Psoas muscle (tissue), 8 donors: Measurements from ENCODE around the gene UMAD1. TPM values are rescaled to one million over a fixed set of nuclear protein-coding genes. Genes with fewer than 3 reads are reported as not detected.

Experiments used
- ATAC-seq, 4 donors: fragments of 200-7000 bp; cut with Tn5 transposase; one replicate each; pipeline ENCODE4 v1.9.1; 2020; ENCODE audit warnings: moderate library complexity in 3 of 4, mild to moderate bottlenecking in 2 of 4
- DNase-seq, 2 donors: peaks; one replicate each; pipeline ENCODE4 v3.0.0-alpha.2; 2020
- H3K27ac ChIP-seq: fragments of 200-600 bp; one replicate; pipeline ENCODE4 v1.8.0; 2022
- H3K27me3 ChIP-seq, 3 donors: fragments of 200-600 bp in 1 of 3; one replicate each; pipeline versions ENCODE4 v1.6.1 to v1.8.0; 2013 to 2022; ENCODE audit warnings: low read length in 2 of 3, mild to moderate bottlenecking in 2 of 3, moderate library complexity in 1 of 3; ENCODE audit not compliant: insufficient read depth in 3 of 3
- H3K36me3 ChIP-seq, 2 donors: fragments of 200-600 bp in 1 of 2; one replicate each; pipeline versions ENCODE4 v1.6.1 to v1.8.0; 2013 to 2022; ENCODE audit warnings: low read depth in 1 of 2, mild to moderate bottlenecking in 1 of 2, moderate library complexity in 1 of 2; ENCODE audit not compliant: insufficient read depth in 1 of 2
- H3K4me1 ChIP-seq: fragments of 200-600 bp; one replicate; pipeline ENCODE4 v1.8.0; 2022
- H3K4me3 ChIP-seq: fragments of 200-600 bp; one replicate; pipeline ENCODE4 v1.8.0; 2022; ENCODE audit warnings: mild to moderate bottlenecking
- H3K9me3 ChIP-seq: fragments of 200-600 bp; one replicate; pipeline ENCODE4 v1.8.0; 2022
- WGBS, 3 donors: extraction: QIAGEN DNeasy Blood & Tissue Kit; methylation state at CpG; one replicate each; pipeline versions ENCODE4 v1.1.6 to v1.1.7; 2013; 5-methylcytosine and 5-hydroxymethylcytosine counted together
- intact Hi-C, 2 donors: fragments of 100-400 bp; cut with DNase I; formaldehyde crosslinking; loops; one replicate each; pipeline versions ENCODE4 v1.11.0 to v1.14.2; 2022
- polyA plus RNA-seq, 3 donors: library from polyadenylated mRNA; stranded (reverse); fragments of 200-250 nt; gene quantifications; one replicate each; pipeline ENCODE4 v1.2.3, GENCODE V29; 2013
- total RNA-seq, 4 donors: library from RNA; stranded (reverse); fragmentation: NEBNext Ultra II Directional in 2 of 4; extraction: Animal tissue kit (Norgen Biotek cat#: 25700) in 2 of 4; gene quantifications; one replicate each; pipeline versions ENCODE4 v1.2.1 to v1.2.4, GENCODE V29; 2021 to 2023
- TF ChIP-seq, protein P1 (sequence below): fragments of 200-600 bp; IDR thresholded peaks from one replicate; pipeline ENCODE4 v1.8.0; 2022; ENCODE audit warnings: antibody characterized with exemption
- donor health status: healthy with polysubstance abuse.
- donor health status: DM: no; HTN: no; CAD: no; lungs with moderate emphysema.
- donor health status: Bipolar disorder and iron deficiency.
- donor health status: healthy.
- donor health status: DM: yes; HTN: yes; CAD: no.
- donor health status: DM: no; HTN: no; CAD: no.
- donor health status: DM: no; HTN: no; CAD: no.
- donor health status: DM: yes; HTN: yes; CAD: no.

UMAD1 gene
- total and polyA plus RNA-seq, 7 donors, result 6.2 to 19.1 (median 12.3) TPM

DNA sequence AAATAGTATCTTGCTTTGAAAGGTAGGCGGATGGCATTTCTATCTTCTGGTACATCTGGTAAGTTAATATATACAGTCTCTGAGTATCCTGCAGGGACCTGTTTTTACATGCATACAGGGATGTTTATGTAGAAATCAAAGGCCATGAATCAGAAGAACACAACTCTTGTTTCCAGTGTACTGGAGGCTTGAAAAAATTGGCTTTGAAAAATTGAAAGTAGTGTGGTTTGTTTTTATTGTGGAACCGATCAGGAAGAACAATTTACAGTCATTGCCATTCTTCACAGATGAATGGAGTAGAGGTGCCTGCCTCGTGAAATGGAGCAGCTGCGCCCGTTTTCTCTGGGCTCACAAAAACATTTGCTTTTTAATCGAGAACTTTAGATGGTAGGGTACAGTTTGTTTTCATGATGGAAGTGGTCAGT lies 131.9 kb downstream of the UMAD1 start:
- Histone ChIP-seq H3K4me3 (no peak overlapping the region), H3K9me3 (no peaks in the 10 kb centered on the region), H3K27ac (no peak overlapping the region), H3K4me1 (no peaks in the 10 kb centered on the region), H3K27me3 (no peaks in the 10 kb centered on the region), H3K36me3 (no peaks in the 10 kb centered on the region)
- TF ChIP-seq, protein P1, sequence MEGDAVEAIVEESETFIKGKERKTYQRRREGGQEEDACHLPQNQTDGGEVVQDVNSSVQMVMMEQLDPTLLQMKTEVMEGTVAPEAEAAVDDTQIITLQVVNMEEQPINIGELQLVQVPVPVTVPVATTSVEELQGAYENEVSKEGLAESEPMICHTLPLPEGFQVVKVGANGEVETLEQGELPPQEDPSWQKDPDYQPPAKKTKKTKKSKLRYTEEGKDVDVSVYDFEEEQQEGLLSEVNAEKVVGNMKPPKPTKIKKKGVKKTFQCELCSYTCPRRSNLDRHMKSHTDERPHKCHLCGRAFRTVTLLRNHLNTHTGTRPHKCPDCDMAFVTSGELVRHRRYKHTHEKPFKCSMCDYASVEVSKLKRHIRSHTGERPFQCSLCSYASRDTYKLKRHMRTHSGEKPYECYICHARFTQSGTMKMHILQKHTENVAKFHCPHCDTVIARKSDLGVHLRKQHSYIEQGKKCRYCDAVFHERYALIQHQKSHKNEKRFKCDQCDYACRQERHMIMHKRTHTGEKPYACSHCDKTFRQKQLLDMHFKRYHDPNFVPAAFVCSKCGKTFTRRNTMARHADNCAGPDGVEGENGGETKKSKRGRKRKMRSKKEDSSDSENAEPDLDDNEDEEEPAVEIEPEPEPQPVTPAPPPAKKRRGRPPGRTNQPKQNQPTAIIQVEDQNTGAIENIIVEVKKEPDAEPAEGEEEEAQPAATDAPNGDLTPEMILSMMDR, result no peak
- no peak for ATAC-seq
- intact Hi-C loops, result no loop called here
- WGBS, 3 donors, result 43 to 46% (median 46%) methylated on average over 6 of the region's 6 CpGs
- no peak for DNase-seq

DNA sequence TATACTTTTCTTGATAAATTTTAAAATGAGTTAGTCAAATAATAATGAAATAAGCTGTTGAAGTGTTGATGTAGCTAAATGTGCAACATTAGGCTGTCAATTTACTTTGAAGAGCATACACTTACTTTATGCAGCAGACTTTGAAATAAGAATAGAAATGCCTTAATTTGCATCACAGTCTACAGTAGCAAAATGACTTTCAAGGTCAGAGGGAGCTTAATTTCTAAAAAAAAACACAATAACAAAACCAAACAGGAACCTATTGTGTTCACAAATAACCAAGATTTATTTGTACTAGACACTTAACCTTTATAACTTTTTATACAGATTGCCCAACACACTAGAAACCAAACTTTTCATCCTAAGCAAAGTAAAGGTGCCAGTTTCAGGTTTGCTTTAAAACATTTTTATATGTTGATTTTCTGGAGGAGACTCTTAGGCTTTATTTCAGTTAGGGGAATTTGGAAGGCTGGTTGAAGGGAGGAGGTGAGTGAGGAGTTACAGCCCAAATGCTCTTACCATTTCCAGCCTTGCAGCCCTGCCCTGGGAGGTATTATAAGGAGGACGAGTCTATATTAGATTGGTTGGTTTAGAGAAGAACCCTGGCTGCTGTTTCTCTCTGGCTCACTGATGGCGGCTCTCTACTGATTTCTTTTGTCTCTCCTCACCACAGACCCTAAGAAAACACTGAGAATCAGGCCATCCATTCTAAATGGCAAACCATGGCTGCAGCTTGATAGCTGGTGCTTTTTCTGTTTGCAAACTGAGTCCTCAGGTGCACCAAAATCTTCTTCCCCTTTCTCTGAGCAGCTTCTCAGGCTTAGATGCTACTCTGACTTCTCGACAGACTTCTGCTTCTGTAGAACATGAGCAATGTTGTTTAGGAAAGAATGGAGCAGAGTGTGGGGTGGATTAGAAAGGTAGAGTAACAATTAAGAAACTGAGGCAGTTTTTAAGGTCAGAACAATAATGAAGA lies 133.1 kb downstream of the UMAD1 start:
- Histone ChIP-seq H3K4me3 (no peak overlapping the region), H3K9me3 (no peaks in the 10 kb centered on the region), H3K27me3 (no peaks in the 10 kb centered on the region), H3K4me1 (no peaks in the 10 kb centered on the region), H3K27ac (no peak overlapping the region), H3K36me3 (no peaks in the 10 kb centered on the region)
- TF ChIP-seq, protein P1, result no peak
- WGBS, 3 donors, result 88 to 95% (median 90%) methylated on average over 3 of the region's 3 CpGs
- intact Hi-C loops, result no loop called here
- DNase-seq (no peak), ATAC-seq (no peak)

DNA sequence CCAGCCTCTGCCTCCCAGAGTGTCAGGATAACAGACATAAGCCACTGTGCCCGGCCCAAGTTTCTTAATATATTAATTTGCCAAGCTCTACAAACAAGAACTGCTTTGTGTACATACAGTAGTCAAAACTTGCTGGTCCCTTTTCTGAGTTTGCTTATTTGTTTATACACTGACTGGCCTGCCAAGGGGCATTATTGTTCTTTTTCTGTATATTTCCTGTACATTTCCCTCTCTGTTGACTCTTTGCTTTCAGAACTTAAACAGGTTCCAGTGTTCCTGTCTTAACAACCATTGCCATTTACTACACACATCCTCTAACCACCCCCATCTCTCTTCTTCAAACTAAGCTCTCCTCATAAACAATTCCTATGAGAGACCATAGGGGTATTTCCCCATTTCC lies 139.3 kb downstream of the UMAD1 start:
- ATAC-seq (no peak), DNase-seq (no peak)
- H3K9me3 ChIP-seq, result no peaks in the 10 kb centered on the region
- intact Hi-C loops, result no loop called here
- TF ChIP-seq, protein P1, result no peak
- H3K27me3 ChIP-seq, result no peaks in the 10 kb centered on the region
- 75 to 92% (median 80%) methylated on average over 1 of the region's 1 CpG for WGBS, 3 donors
- no peaks in the 10 kb centered on the region for H3K4me1 ChIP-seq
- H3K36me3 ChIP-seq, result no peaks in the 10 kb centered on the region
- H3K27ac ChIP-seq, result no peak overlapping the region
- H3K4me3 ChIP-seq, result no peak overlapping the region

DNA sequence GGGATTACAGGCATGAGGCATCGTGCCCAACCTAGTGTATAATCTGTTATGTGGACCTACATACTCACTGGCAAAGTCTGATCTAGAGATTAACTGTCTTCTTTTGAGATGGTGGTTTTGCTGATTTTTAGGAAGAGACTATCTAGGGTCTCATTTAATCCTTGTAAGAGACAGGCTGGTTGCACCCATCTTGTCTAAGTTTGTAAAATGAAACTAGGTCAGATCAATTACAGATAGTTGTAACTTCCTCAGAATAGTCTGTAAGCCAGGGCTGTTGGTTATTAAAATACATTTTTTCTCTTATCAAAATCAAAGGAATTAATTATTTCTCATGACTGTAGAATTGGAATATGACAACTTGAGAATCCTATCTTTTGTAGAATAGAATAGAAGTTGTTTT lies 142.4 kb downstream of the UMAD1 start:
- DNase-seq, result no peak
- WGBS, 3 donors, result 77 to 95% (median 86%) methylated on average over 1 of the region's 1 CpG
- no peaks in the 10 kb centered on the region for H3K36me3 ChIP-seq
- H3K27me3 ChIP-seq, result no peaks in the 10 kb centered on the region
- no peaks in the 10 kb centered on the region for H3K4me1 ChIP-seq
- no peaks in the 10 kb centered on the region for H3K9me3 ChIP-seq
- no peak for ATAC-seq
- intact Hi-C loops, result no loop called here
- TF ChIP-seq, protein P1, result no peak
- no peak overlapping the region for H3K27ac ChIP-seq
- no peak overlapping the region for H3K4me3 ChIP-seq
